Measurements from ENCODE around the gene HBB. TPM values are rescaled to one million over a fixed set of nuclear protein-coding genes. Genes with fewer than 3 reads are reported as not detected.

HBB gene
- total and polyA plus RNA-seq, 10 donors, result 107 to 40,257 (median 2,189) TPM

- H3K9me3 ChIP-seq, result no peaks in the 10 kb centered on the region
- no peaks in the 10 kb centered on the region for H3K4me1 ChIP-seq
- no peak overlapping the region for H3K27ac ChIP-seq
- 86 to 97% (median 89%) methylated on average over 1 of the region's 1 CpG for WGBS, 5 donors
- no peak overlapping the region for H3K4me3 ChIP-seq
- intact Hi-C loops (cut with DNase I; ENCODE audit: low total_unique reads), result no loop called here
- no peaks in the 10 kb centered on the region for H3K36me3 ChIP-seq
- no peak for DNase-seq
- TF ChIP-seq POLR2A (IDR thresholded peaks at IDR 0.05), result no peak
- no peak for TF ChIP-seq CTCF (IDR thresholded peaks at IDR 0.05 in 8 of 11, conservative IDR thresholded peaks at IDR 0.05 in 3 of 11)
- no peak for TF ChIP-seq POLR2AphosphoS5 (IDR thresholded peaks at IDR 0.05)
- H3K27me3 ChIP-seq (replicated peaks in 1 of 7), result no peaks in the 10 kb centered on the region
Measured at GRCh38 chr11:5229356-5229755, 2.5 kb upstream of the HBB start.

DNA sequence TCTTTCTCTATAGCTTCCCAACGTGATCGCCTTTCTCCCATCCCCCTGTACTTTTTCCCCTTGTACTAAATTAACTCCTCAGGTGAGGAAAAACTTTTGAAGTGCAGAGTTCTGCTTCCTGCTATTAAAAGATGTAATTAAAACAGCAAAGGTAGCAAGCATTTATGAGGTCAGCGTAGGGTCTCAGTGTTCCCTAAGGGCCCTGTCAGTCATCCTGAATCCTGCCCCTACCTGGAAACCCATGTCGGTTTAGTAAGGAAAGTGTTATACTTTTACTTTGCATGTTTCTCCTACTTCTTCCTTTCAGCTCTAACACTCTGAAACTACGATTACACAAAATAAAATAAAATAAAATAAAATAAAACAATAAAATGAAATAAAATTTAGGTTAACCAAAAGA, 1.3 kb upstream of the HBB start:
- Histone ChIP-seq H3K27ac (no peak overlapping the region), H3K9me3 (no peaks in the 10 kb centered on the region), H3K36me3 (no peaks in the 10 kb centered on the region), H3K4me3 (no peak overlapping the region), H3K27me3 (replicated peaks in 1 of 7) (no peaks in the 10 kb centered on the region), H3K4me1 (no peaks in the 10 kb centered on the region)
- intact Hi-C loops (cut with DNase I; ENCODE audit: low total_unique reads), result no loop called here
- TF ChIP-seq CTCF (IDR thresholded peaks at IDR 0.05 in 8 of 11, conservative IDR thresholded peaks at IDR 0.05 in 3 of 11) (no peak), POLR2AphosphoS5 (IDR thresholded peaks at IDR 0.05) (no peak), POLR2A (IDR thresholded peaks at IDR 0.05) (no peak)
- no peak for DNase-seq
- 77 to 85% (median 80%) methylated on average over 5 of the region's 5 CpGs for WGBS, 5 donors

GRCh38 chr11:5227681-5228080, 810 bp upstream of the HBB start:
- TF ChIP-seq POLR2A (IDR thresholded peaks at IDR 0.05), result no peak
- intact Hi-C loops (cut with DNase I; ENCODE audit: low total_unique reads), result no loop called here
- no peaks in the 10 kb centered on the region for H3K4me1 ChIP-seq
- H3K9me3 ChIP-seq, result no peaks in the 10 kb centered on the region
- no peak for DNase-seq
- WGBS, 5 donors, result 38 to 74% (median 64%) methylated on average over 1 of the region's 1 CpG
- H3K27me3 ChIP-seq (replicated peaks in 1 of 7), result no peaks in the 10 kb centered on the region
- H3K4me3 ChIP-seq, result no peak overlapping the region
- no peaks in the 10 kb centered on the region for H3K36me3 ChIP-seq
- no peak overlapping the region for H3K27ac ChIP-seq

DNA sequence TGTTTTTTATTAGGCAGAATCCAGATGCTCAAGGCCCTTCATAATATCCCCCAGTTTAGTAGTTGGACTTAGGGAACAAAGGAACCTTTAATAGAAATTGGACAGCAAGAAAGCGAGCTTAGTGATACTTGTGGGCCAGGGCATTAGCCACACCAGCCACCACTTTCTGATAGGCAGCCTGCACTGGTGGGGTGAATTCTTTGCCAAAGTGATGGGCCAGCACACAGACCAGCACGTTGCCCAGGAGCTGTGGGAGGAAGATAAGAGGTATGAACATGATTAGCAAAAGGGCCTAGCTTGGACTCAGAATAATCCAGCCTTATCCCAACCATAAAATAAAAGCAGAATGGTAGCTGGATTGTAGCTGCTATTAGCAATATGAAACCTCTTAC, 1.4 kb downstream of the HBB start:
- Histone ChIP-seq H3K27ac (no peak overlapping the region), H3K4me1 (no peaks in the 10 kb centered on the region), H3K4me3 (no peak overlapping the region), H3K36me3 (no peaks in the 10 kb centered on the region), H3K27me3 (replicated peaks in 1 of 7) (no peaks in the 10 kb centered on the region), H3K9me3 (peaks cover 0 to 8% (median 0%) of the 10 kb centered on the region in 8 donors)
- 62 to 83% (median 67%) methylated on average over 2 of the region's 2 CpGs for WGBS, 5 donors
- DNase-seq, result no peak
- no peak for TF ChIP-seq CTCF (IDR thresholded peaks at IDR 0.05 in 8 of 11, conservative IDR thresholded peaks at IDR 0.05 in 3 of 11)
- TF ChIP-seq POLR2AphosphoS5 (IDR thresholded peaks at IDR 0.05), result no peak
- TF ChIP-seq POLR2A (IDR thresholded peaks at IDR 0.05), result no peak
- intact Hi-C loops (cut with DNase I; ENCODE audit: low total_unique reads), result no loop called here

Measured in spleen (tissue), 11 donors.